Activated CD8-positive, alpha-beta memory T cell treated with anti-CD3 and anti-CD28 coated beads for 24 hours (primary cell): ENCODE results near the gene NF2.
"Not testable (repeated sequence)": the region's sequence is repeated elsewhere in the genome, so short reads cannot be mapped to it uniquely, and the experiment has no call there.

Experiments used
- DNase-seq: peaks from one replicate; pipeline ENCODE4 v3.0.0-alpha.2; 2020

NF2 gene

DNA sequence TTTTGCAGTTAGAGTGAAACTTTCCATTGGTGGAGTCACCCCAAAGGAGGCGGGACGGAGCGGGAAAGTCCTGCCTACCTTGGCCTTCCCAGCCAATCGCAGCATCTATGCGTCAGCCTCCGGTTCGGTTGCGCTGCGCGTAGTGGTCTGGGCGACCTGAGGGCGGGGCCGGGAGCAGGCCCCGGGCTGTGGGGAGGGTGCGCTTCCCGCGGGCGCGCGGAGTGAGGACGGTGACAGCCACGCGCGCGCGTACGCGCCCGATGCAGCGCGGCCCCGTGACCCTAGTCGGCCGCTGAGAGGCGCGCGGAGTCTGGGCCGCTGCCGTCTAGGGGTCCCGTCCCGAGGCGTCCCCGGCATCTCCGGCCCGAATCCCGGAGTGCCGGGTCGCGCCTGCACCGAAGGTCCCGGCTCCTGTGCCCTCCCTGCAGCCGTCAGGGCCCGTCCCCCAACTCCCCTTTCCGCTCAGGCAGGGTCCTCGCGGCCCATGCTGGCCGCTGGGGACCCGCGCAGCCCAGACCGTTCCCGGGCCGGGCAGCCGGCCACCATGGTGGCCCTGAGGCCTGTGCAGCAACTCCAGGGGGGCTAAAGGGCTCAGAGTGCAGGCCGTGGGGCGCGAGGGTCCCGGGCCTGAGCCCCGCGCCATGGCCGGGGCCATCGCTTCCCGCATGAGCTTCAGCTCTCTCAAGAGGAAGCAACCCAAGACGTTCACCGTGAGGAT is at the start of gene NF2:
Gene NF2 (plus strand): TSS at position 276 of the 718 bp plus-strand sequence. CDS start 366 bp downstream, at position 642.
- DNase-seq = peak; percentile 97

DNA sequence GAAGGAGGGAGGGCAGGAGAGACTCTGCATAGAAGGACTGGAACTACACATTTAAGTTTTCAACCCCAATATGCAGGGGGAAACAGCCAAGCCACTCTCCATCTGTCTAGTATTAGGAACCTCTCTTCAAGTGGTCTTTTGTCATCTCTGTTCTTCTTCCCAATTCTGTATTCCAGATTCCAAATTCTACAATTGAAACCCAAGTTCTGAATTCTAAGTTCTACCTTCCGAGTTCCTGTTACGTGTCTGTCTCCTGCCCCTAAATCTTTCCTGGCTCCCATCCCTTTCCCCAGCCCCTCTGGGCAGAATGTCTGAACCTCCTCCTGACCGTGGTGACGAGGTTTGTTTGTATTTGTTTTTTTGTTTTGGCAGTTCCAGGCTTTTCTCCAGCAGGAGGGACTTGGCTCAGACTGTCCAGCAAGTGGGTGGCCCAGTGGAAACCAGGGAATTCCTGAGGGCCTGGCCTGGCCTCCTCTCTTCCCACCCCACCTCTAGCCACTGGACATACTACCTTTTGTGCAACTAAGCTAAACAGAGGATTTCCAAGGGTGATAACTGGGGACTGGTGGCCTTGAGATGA is 48.3 kb upstream of the NF2 start:
- no peak for DNase-seq

DNA sequence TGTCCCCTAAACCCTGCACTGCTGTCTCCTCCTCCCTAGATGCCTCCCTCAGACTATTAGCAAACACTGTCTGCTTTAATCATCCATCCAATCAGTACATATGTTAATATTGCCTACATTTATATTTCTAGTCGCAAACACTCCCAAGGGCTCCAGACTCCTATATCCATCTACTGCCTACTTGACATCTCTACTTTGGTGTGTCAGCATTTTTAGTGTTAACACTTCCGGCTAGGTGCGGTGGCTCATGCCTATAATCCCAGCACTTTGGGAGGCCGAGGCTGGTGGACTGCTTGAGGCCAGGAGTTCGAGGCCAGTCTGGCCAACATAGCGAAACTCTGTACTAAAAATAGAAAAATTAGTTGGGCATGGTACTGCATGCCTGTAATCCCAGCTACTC is 44.4 kb upstream of the NF2 start:
- DNase-seq = no peak

DNA sequence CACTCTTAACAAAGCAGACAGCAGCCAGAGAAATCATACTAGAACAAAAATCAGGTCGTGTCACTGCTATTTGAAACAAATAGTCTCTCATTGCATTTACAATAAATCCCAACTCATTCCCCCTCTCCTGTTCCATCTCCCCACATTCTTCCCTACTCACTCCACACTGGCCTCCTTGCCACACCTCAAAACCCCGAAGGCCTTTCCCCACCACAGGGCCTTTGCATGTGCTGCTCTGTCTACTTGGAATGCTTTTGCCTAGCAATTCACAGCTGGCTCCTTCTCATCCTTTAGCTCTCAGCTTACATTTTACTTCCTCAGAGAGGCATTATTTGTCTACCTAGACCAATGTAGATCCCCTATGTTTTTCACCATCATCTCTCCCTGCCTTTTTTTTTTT is 43.6 kb upstream of the NF2 start:
- no peak for DNase-seq

DNA sequence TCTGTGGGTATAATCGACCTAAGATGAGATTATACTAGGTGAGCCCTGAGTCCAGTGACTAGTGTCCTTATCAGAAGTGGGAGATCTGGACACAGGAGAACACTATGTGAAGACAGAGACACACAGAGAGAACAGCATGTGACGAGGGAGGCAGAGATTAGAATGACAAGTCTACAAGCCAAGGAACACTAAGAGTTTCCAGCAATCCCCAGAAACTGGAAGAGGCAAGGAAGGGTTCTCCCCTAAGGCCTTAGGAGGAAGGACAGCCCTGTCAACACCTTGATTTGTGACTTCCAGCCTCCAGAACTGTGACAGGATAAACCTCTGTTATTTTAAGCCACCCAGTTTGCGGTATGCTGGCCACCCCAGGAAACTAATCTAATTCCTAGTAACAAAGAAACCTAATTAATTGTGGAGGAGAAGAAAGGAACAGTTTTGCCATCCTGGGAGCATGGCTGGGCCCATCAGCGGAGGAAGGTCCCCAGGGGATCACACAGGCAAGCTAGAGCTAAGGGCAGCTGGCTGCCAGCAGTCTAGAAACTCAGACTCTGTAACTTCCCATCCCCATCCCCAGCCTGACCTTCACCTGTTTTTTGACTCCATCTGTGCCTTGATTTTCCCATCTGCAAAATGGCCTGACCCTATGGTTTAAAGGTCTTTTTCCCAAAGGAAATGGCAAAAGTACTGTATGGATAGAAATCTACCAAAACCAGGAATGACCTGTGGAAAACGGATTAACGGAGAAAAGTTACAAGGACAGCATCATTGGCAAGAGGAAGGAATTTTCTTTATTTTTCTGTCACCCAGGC is 39.6 kb upstream of the NF2 start:
- no peak for DNase-seq

DNA sequence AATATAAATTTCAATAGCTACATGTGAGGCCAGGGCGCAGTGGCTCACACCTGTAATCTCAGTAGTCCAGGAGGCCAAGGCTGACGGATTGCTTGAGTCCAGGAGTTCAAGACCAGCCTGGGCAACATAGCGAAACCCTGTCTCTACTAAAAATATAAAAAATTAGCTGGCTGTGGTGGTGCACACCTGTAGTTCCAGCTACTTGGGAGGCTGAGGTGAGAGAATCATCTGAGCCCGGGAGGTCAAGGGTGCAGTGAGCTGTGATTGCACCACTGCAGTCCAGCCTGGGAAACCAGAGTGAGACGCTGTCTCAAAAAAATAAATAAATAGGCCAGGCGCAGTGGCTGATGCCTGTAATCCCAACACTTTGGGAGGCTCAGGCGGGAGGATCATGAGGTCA is 36.9 kb upstream of the NF2 start:
- not testable (repeated sequence) for DNase-seq

DNA sequence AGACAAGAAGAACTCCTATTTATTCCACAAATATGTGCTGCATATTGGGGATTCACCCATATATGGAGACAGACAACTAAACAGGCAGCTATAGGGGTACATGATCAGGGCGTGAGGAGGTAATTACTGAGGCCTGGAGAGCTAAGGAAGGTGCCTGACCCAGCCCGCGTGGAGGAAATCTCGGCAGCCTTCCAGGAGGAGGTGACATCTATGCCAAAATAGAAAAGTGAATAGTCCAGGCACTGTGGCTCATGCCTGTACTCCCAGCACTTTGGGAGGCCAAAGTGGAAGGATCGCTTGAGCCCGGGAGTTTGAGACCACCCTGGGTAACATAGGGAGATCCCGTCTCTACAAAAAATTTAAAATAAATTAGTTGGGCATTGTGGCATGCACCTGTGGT is 36.1 kb upstream of the NF2 start:
- no peak for DNase-seq

DNA sequence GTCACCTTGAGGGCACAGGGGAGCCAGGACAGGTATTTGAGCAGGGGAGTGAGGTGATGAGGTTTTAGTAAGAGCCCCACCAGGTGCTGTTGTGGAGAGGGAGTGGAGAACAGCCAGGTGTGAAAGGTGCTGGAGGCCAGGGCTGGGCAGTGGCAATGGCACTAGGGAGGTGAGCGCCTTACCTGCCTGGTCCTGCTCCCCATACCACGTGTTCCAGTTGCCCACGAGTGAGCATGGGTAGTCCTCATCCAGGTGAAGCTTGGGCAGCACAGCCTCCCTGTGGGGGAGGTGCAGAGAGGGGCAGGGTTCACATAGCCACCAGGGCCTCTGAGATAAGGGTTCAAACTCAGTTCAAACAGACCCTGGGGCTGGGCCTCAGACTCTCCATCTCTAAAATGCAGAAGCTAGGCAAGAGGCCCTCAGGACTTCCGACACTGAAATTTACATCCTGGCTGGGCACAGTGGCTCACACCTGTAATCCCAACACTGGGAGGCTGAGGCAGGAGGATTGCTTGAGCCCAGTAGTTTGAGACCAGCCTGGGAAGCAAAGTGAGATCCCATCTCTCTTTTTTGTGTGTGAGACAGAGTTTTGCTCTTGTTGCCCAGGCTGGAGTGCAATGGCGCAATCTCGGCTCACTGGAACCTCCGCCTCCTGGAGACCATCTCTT is 34.3 kb upstream of the NF2 start:
- no peak for DNase-seq

DNA sequence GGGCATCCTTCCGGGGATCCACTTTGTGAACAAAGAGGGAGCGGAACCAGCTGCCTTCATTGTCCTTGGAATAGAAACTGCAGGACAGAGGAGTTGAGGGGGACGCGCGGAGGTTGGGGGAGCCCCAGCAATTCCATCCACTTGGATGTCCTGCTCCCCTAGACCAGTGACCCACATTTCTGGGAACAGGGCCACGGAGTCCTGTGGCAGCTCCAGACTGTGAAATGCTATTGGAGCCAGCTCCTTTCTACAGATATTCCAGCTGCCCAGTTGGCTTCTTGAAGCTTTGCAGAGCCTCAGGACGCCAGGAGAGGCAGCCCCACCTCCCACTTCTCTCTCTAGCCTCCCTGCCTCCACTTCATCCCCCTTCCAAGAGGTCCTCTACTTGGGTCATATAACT is 33.0 kb upstream of the NF2 start:
- no peak for DNase-seq

DNA sequence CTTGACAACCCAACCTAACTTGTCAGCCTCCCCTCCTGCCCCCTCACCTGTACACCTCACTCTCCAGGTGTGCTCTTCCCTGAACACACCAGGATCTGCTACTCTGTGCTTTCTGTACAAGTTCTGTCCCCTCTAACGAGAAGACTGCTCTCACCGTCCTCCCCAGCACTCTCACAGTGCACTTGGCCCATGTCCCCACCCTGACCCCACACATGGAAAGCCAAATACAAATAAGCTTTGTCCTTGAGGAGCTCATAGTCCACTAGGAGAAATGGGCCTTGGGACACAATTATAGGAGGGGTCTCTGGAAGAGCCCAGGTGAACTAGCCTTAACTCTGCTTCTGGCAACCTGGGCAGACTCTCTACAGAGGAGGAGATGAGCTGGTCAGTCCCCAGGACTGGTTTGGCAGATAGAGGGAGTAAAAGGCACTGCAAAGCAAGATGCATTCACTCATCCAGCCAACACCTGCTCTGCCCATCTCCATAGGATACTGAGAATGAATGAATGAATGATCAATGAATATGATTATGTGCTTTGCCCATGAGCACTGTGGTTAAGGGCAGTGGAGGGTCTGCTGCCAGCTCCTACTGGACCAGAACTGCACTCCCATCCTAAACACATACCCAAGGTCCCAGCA is 32.4 kb upstream of the NF2 start:
- no peak for DNase-seq

DNA sequence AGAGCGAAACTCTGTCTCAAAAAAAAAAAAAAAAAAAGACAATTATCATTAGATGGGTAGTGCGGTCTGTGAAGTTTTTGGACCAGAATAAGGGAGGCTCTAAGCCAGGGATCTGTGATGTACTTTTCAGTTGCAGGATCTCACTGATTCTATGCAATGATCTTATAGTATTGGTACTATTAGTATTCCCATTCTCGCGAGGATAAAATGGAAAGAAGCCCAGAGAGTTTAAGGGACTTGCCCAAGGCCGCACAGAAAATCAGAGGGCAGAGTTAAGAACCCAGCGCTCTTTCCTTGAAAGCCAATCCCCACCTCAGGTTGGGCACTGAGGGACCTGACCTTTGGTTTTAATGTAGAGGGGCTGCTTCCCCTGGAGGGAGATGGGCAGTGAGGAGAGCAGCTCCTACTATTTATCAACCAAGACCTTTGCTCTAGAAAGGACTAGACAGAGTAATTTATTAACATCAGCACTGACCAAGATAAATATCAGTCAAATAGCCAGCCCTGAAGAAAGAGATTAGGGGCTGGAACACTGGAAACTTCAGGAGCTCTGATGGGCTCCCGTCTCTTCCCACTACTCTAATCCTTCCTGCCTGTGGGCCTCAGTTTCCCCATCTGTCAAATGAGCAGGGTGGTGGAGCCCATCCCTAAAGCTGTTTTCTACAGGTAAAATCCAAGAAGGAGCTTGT is 28.5 kb upstream of the NF2 start:
- DNase-seq = no peak

DNA sequence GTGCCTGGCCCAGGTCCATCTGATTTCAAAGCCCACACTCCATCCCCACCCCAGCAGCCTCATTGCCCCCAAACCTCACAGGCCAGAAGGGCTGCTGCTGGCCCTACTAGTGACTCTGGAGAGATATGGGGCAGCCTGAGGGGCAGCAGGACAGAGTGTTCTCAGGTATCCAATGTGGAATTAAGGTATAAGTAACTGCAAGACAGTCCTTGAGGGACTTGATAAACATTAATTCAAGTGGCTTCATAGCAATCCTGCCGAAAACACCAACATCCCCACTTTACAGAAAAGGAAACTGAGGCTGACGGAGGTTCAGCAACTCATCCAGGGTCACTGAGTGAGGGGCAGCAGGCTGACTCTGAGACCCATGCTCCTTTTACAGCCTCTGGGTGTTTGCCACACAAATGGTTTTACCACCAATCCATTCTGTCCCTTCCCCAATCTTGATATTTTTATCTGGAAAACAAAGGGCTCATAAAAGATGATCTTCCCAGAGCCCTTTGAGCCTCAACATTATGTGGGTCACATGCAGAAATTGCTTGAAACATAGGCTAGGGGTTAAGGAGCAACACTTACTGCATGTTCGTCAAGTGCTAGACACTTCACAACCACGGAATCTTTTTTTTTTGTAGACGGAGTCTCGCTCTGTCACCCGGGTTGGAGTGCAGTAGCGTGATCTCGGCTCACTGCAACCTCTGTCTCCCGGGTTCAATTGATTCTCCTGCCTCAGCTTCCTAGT is 24.8 kb upstream of the NF2 start:
- no peak for DNase-seq

DNA sequence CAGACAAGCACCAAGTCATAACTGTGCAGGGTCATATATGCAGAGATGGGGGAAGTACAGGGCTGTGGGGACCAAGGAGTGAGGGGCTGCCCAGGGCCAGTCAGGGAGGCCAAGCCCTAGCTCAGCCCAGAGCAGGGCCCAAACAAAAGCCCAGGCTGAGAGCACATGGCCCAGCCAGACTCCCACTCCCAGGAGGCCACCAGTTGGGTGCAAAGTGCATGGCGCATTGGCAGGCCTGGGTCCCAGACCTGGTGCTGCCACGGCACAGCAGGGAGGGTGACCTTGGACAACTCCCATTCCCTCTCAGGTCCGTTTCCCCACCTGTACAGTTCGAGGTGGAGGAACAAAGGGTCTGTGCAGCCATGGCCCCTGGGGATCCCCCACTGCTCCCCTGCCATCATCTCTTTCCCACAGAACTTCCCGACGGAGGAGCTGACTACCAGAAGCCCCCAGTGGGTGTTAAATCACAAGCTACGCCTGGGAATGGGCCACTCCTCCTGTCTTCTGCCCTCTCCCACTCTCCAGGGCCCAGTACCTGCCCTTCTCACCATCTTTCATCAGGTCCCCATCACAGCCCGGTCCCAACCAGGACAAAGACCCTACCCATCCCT is 23.1 kb upstream of the NF2 start:
- peak; percentile 70 for DNase-seq

DNA sequence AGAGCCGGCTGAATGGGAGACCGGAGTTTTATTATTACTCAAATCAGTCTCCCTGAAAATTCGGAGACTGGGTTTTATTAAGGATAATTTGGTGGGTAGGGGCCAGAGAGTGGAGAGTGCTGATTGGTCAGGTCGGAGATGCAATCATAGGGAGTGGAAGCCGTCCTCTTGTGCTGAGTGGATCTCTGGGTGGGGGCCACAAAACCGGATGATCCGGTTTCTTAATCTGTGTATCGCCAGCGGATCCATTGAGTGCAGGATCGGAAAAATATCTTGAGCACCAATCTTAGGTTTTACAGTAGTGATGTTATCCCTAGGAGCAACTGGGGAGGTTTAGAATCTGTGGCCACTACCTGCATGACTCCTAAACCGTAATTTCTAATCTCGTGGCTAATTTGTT is 21.6 kb upstream of the NF2 start:
- no peak for DNase-seq

DNA sequence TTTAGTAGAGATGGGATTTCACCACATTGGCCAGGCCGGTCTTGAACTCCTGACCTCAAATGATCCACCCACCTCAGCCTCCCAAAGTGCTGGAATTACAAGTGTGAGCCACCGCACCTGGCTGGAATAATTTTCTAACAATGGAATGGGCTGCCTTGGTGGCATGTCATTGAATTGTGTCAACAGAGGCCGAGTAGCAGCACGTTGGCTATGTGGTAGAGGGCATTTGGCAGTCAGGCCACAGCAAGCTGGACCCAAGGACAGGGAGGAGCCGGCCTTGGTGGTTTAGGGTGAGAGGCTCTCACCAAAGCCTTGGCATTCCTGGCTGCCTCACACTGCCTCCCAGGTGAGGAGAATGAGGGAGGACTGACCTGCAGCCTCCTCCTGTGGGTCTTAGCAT is 18.5 kb upstream of the NF2 start:
- DNase-seq = no peak

DNA sequence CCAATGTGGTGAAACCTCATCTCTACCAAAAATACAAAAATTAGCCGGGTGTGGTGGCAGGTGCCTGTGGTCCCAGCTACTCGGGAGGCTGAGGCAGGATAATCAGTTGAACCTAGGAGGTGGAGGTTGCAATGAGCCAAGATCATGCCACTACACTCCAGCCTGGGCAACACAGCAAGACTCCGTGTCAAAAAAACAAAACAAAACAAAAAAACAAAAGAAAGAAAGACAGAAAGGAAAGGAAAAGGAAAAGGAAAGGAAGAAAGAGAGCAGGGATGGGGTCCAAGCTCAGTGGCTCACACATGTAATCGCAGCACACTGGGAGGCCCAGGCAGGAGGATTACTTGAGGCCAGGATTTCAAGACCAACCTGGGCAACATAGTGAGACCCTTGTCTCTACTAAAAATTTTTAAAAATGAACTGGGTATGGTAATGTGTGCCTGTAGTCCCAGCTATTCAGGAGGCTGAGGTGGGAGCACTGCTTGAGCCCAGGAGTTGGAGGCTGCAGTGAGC is 17.2 kb upstream of the NF2 start:
- DNase-seq = not testable (repeated sequence)

DNA sequence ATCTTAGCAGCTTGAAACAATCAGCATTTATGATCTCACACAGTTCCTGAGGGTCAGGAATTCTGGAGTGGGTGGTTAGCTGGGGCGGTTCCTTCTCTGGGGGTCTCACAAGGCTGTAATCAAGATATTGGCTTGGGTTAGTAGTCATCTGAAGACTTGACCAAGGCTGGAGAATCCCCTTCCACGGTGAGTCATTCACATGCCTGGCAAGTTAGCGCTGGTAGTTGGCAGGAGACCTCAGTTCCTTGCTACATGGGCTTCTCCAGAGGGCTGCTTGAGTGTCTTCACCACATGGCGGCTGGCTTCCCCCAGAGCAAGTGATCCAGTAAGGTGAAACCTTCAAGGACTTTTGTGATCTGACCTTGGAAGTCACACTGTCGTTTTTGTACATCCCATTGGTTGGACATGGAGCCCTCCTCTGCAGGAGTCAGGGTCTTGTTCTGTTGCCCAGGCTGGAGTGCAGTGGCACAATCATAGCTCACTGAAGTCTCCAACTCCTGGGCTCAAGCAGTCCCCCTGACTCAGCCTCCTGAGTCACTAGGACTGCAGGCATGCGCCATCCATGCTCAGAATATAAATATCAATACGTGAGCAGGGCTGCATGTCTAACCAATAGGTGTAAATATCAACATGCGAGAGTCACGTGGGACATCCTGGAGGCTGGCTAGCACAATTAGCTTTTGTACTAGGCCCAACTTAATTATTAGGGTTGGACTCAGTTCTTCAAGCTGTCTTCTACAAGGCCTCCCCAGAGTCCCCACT is 15.3 kb upstream of the NF2 start:
- DNase-seq = no peak

DNA sequence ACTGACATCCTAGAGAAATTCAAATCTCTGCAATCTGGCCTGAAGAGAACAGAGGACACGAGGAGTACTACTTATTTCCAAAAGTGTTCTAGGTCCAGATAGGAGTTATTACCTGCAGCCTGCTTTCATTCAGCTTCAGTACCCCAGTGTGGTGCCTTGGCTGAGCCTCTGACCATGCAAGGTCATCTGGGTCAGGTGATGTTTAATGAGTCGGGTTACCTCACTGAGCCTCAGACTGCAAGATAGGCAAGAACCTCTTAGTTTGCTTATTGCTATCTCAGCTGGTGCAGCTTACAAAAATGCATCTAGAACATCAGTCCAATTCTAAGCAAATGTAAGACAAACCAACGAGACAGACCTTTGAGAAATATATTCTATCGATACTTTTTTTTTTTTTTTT is 9.5 kb upstream of the NF2 start:
- DNase-seq = no peak

DNA sequence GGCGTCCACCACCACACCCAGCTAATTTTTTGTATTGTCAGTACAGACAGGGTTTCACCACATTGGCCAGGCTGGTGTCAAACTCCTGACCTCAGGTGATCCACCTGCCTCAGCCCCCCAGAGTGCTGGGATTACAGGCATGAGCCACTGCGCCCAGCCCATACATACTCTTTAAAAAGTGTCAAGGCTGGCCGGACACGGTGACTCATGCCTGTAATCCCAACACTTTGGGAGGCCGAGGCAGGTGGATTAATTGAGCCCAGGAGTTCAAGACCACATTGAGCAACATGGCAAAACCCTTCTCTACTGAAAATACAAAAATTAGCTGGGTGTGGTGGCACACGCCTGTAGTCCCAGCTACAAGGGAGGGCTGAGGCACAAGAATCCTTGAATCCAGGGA is 9.0 kb upstream of the NF2 start:
- DNase-seq = not testable (repeated sequence)

DNA sequence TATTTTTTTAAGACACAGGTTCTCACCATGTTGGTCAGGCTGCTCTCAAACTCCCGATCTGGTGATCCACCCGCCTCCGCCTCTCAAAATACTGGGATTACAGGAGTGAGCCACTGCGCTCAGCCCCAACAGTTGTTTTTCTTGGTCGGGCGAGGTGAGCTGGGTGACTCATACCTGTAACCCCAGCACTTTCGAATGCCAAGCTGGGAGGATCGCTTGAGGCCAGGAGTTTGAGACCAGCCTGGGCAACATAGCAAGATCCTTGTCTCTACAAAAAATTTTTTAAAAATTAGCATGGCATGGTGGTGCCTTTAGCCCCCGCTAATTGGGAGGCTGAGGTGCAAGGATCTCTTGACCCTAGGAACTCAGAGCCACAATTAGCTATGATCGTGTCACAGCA is 7.0 kb upstream of the NF2 start:
- DNase-seq = no peak
